HepG2 (cell line): ENCODE measurements around the gene CTDSP1. TPM values are rescaled to one million over a fixed set of nuclear protein-coding genes. Genes with fewer than 3 reads are reported as not detected.

Source experiments
- ARID4A ChIP-seq: sonication (generic); formaldehyde crosslinking; IDR thresholded peaks from 2 replicates; pipeline ENCODE4 v1.5.0; 2020; ENCODE audit warnings: mild to moderate bottlenecking, missing genetic modification reagents, borderline replicate concordance
- ARNT ChIP-seq: fragments of 450-650 bp; IDR thresholded peaks from 2 replicates; pipeline ENCODE4 v1.6.1; 2017
- CEBPG ChIP-seq: IDR thresholded peaks from 2 replicates; pipeline ENCODE4 v1.6.1; 2016
- FOXJ3 ChIP-seq: sonication (generic); formaldehyde crosslinking; IDR thresholded peaks from 2 replicates; pipeline ENCODE4 v1.4.0; 2020; ENCODE audit warnings: missing genetic modification reagents, mild to moderate bottlenecking, borderline replicate concordance
- GFI1 ChIP-seq: sonication (generic); formaldehyde crosslinking; IDR thresholded peaks from 2 replicates; pipeline ENCODE4 v1.5.0; 2020; ENCODE audit warnings: missing genetic modification reagents, mild to moderate bottlenecking, borderline replicate concordance
- KDM1A ChIP-seq: IDR thresholded peaks from 2 replicates; pipeline ENCODE4 v1.6.1; 2016; ENCODE audit warnings: missing compliant biosample characterization
- KLF13 ChIP-seq: sonication (generic); formaldehyde crosslinking; IDR thresholded peaks from 2 replicates; pipeline ENCODE4 v1.4.0; 2020; ENCODE audit warnings: mild to moderate bottlenecking, missing genetic modification reagents
- MEIS2 ChIP-seq: sonication (generic); formaldehyde crosslinking; IDR thresholded peaks from 2 replicates; pipeline ENCODE4 v1.9.0; 2021; ENCODE audit warnings: mild to moderate bottlenecking, missing genetic modification reagents
- SCMH1 ChIP-seq: sonication (generic); formaldehyde crosslinking; IDR thresholded peaks from 2 replicates; pipeline ENCODE4 v1.9.0; 2021; ENCODE audit warnings: missing genetic modification reagents, mild to moderate bottlenecking, borderline replicate concordance
- SNRNP70 ChIP-seq: fragments of 200-400 bp; formaldehyde crosslinking; IDR thresholded peaks from 2 replicates; pipeline ENCODE4 v1.6.1; 2017; ENCODE audit warnings: mild to moderate bottlenecking, low read depth, low read length, moderate library complexity
- SRY ChIP-seq: sonication (generic); formaldehyde crosslinking; IDR thresholded peaks from 2 replicates; pipeline ENCODE4 v1.8.0; 2022; ENCODE audit warnings: mild to moderate bottlenecking, missing genetic modification reagents
- ZNF253 ChIP-seq: sonication (generic); formaldehyde crosslinking; IDR thresholded peaks from 2 replicates; pipeline ENCODE4 v1.8.0; 2022; ENCODE audit warnings: mild to moderate bottlenecking, missing genetic modification reagents, borderline replicate concordance
- ZNF672 ChIP-seq: sonication (generic); formaldehyde crosslinking; IDR thresholded peaks from 2 replicates; pipeline ENCODE4 v1.8.1; 2022; ENCODE audit warnings: missing genetic modification reagents
- ZNF674 ChIP-seq: sonication (generic); formaldehyde crosslinking; IDR thresholded peaks from 2 replicates; pipeline ENCODE4 v1.5.0; 2020; ENCODE audit warnings: low read depth, mild to moderate bottlenecking, missing genetic modification reagents
- polyA plus RNA-seq, 8 experiments: library from polyadenylated mRNA; depleted of rRNA in 3 of 8; stranded (reverse) in 7 of 8; unstranded in 1 of 8; fragments of >200 nt; fragmentation: Illumina TruSeq in 4 of 8; extraction: Trizol in 4 of 8; gene quantifications; 2 replicates each; pipeline versions ENCODE4 v1.2.1 to v1.2.3, GENCODE V29; 2011 to 2016; ENCODE audit warnings: low read depth in 4 of 8, missing spikeins in 1 of 8, mixed read lengths in 1 of 8; ENCODE audit not compliant: insufficient read depth in 1 of 8
- total RNA-seq, 5 experiments: library from RNA; depleted of rRNA; stranded (reverse); fragments of >200 nt; fragmentation: Illumina TruSeq; extraction: Trizol; gene quantifications; 2 replicates each; pipeline ENCODE4 v1.2.3, GENCODE V29; 2016; ENCODE audit warnings: low read depth in 1 of 5
- TF ChIP-seq, protein P1 (sequence below): IDR thresholded peaks from 2 replicates; pipeline ENCODE4 v1.6.1; 2016; ENCODE audit warnings: missing compliant biosample characterization, missing genetic modification reagents, borderline replicate concordance
- TF ChIP-seq, protein P2 (sequence below): sonication (generic); formaldehyde crosslinking; conservative IDR thresholded peaks from 2 replicates; pipeline ENCODE4 v1.4.0; 2020; ENCODE audit warnings: missing genetic modification reagents
- TF ChIP-seq, protein P3 (sequence below): sonication (generic); formaldehyde crosslinking; IDR thresholded peaks from 2 replicates; pipeline ENCODE4 v1.5.1; 2020; ENCODE audit warnings: mild to moderate bottlenecking, missing genetic modification reagents, moderate library complexity

CTDSP1 gene
- total and polyA plus RNA-seq, 2 of the 13 experiments (the other 11 are each of a cell fraction or from before 2014, with no cell fraction given) = 91.0 to 268 TPM

GRCh38 chr2:218386505-218387368, 12.9 kb upstream of the CTDSP1 start (continued):
- TF ChIP-seq, protein P1, sequence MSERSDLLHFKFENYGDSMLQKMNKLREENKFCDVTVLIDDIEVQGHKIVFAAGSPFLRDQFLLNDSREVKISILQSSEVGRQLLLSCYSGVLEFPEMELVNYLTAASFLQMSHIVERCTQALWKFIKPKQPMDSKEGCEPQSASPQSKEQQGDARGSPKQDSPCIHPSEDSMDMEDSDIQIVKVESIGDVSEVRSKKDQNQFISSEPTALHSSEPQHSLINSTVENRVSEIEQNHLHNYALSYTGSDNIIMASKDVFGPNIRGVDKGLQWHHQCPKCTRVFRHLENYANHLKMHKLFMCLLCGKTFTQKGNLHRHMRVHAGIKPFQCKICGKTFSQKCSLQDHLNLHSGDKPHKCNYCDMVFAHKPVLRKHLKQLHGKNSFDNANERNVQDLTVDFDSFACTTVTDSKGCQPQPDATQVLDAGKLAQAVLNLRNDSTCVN (CRISPR knock-in tag) = no peak; the same call in 1 of the 2 replicates
- TF ChIP-seq SCMH1 (CRISPR knock-in tag) (no peak), ARID4A (CRISPR knock-in tag) (no peak), ARNT (no peak), KLF13 (CRISPR knock-in tag) (0 out of 2 replicates have a peak, but pooled peaks have one; percentile 58), GFI1 (CRISPR knock-in tag) (no peak), ZNF674 (no peak), FOXJ3 (CRISPR knock-in tag) (no peak), SRY (CRISPR knock-in tag) (0 out of 2 replicates have a peak, but pooled peaks have one; percentile 70), ZNF253 (CRISPR knock-in tag) (0 out of 2 replicates have a peak, but pooled peaks have one; percentile 58), KDM1A (CRISPR knock-in tag) (0 out of 2 replicates have a peak, but pooled peaks have one; percentile 20), ZNF672 (CRISPR knock-in tag) (no peak), SNRNP70 (no peak), MEIS2 (CRISPR knock-in tag) (no peak), CEBPG (CRISPR knock-in tag) (no peak)
- TF ChIP-seq, protein P2, sequence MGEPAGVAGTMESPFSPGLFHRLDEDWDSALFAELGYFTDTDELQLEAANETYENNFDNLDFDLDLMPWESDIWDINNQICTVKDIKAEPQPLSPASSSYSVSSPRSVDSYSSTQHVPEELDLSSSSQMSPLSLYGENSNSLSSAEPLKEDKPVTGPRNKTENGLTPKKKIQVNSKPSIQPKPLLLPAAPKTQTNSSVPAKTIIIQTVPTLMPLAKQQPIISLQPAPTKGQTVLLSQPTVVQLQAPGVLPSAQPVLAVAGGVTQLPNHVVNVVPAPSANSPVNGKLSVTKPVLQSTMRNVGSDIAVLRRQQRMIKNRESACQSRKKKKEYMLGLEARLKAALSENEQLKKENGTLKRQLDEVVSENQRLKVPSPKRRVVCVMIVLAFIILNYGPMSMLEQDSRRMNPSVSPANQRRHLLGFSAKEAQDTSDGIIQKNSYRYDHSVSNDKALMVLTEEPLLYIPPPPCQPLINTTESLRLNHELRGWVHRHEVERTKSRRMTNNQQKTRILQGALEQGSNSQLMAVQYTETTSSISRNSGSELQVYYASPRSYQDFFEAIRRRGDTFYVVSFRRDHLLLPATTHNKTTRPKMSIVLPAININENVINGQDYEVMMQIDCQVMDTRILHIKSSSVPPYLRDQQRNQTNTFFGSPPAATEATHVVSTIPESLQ (CRISPR knock-in tag) = no peak
- TF ChIP-seq, protein P3, sequence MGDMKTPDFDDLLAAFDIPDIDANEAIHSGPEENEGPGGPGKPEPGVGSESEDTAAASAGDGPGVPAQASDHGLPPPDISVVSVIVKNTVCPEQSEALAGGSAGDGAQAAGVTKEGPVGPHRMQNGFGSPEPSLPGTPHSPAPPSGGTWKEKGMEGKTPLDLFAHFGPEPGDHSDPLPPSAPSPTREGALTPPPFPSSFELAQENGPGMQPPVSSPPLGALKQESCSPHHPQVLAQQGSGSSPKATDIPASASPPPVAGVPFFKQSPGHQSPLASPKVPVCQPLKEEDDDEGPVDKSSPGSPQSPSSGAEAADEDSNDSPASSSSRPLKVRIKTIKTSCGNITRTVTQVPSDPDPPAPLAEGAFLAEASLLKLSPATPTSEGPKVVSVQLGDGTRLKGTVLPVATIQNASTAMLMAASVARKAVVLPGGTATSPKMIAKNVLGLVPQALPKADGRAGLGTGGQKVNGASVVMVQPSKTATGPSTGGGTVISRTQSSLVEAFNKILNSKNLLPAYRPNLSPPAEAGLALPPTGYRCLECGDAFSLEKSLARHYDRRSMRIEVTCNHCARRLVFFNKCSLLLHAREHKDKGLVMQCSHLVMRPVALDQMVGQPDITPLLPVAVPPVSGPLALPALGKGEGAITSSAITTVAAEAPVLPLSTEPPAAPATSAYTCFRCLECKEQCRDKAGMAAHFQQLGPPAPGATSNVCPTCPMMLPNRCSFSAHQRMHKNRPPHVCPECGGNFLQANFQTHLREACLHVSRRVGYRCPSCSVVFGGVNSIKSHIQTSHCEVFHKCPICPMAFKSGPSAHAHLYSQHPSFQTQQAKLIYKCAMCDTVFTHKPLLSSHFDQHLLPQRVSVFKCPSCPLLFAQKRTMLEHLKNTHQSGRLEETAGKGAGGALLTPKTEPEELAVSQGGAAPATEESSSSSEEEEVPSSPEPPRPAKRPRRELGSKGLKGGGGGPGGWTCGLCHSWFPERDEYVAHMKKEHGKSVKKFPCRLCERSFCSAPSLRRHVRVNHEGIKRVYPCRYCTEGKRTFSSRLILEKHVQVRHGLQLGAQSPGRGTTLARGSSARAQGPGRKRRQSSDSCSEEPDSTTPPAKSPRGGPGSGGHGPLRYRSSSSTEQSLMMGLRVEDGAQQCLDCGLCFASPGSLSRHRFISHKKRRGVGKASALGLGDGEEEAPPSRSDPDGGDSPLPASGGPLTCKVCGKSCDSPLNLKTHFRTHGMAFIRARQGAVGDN (CRISPR knock-in tag) = peak; percentile 62
